Lung microvascular endothelial cell (primary cell): Measurements from ENCODE around the gene BDP1. TPM values are rescaled to one million over a fixed set of nuclear protein-coding genes. Genes with fewer than 3 reads are reported as not detected.
"Not testable (repeated sequence)": the region's sequence is repeated elsewhere in the genome, so short reads cannot be mapped to it uniquely, and the experiment has no call there.

Experiments
- DNase-seq, 2 donors: peaks; one replicate each; pipeline versions ENCODE4 v3.0.0 to v3.0.0-alpha.2; 2010; ENCODE audit warnings: low read depth in 2 of 2
- total RNA-seq: library from RNA; depleted of rRNA; stranded (reverse); fragments of >200 nt; gene quantifications from 2 replicates; pipeline ENCODE4 v1.2.1, GENCODE V29; 2014

Gene BDP1
- total RNA-seq, 1 donor from 2014 or later: 19.2 TPM

- peak; percentile 20 to 66 for DNase-seq
These were observed 15.7 kb downstream of the BDP1 start for GRCh38 chr5:71471193-71471592.

GRCh38 chr5:71475788-71476384 lies 20.4 kb downstream of the BDP1 start:
- DNase-seq: peak; percentile 40 to 45

GRCh38 chr5:71481441-71481840 lies 26.0 kb downstream of the BDP1 start:
- no peak for DNase-seq

- peak; percentile 26 to 78 for DNase-seq
These were observed 26.7 kb downstream of the BDP1 start for GRCh38 chr5:71482132-71482531.

GRCh38 chr5:71483355-71483754 lies 27.9 kb downstream of the BDP1 start:
- peak; percentile 39 to 82 for DNase-seq

GRCh38 chr5:71492817-71493615 lies 37.6 kb downstream of the BDP1 start:
- DNase-seq: no peak

- not testable (repeated sequence) for DNase-seq
These were observed 38.8 kb downstream of the BDP1 start for GRCh38 chr5:71494202-71494601.

GRCh38 chr5:71498756-71499155 lies 43.3 kb downstream of the BDP1 start:
- DNase-seq: not testable (repeated sequence)

- no peak for DNase-seq
These were observed 48.1 kb downstream of the BDP1 start for GRCh38 chr5:71503536-71503935.

- DNase-seq: no peak
These were observed 66.7 kb downstream of the BDP1 start for GRCh38 chr5:71522151-71522550.

GRCh38 chr5:71525611-71526010 lies 70.2 kb downstream of the BDP1 start:
- not testable (repeated sequence) for DNase-seq

- no peak for DNase-seq
These were observed 72.8 kb downstream of the BDP1 start for GRCh38 chr5:71528206-71528605.

GRCh38 chr5:71529682-71530081 lies 74.2 kb downstream of the BDP1 start:
- DNase-seq: no peak

- peak; percentile 1 to 10 for DNase-seq
These were observed 77.7 kb downstream of the BDP1 start for GRCh38 chr5:71533142-71533541.

- DNase-seq: peak; percentile 44 to 52
These were observed 78.2 kb downstream of the BDP1 start for GRCh38 chr5:71533615-71534014.

GRCh38 chr5:71537687-71538086 lies 82.2 kb downstream of the BDP1 start:
- DNase-seq: no peak

GRCh38 chr5:71550885-71551284 lies 95.4 kb downstream of the BDP1 start:
- not testable (repeated sequence) for DNase-seq

GRCh38 chr5:71551582-71551981 lies 96.1 kb downstream of the BDP1 start:
- DNase-seq: not testable (repeated sequence)

GRCh38 chr5:71552026-71552749 lies 96.7 kb downstream of the BDP1 start:
- DNase-seq: not testable (repeated sequence)

GRCh38 chr5:71563161-71563560 lies 107.7 kb downstream of the BDP1 start:
- DNase-seq: no peak

- peak in 1 of 2 donors; percentile 2 for DNase-seq
These were observed 109.4 kb downstream of the BDP1 start for GRCh38 chr5:71564895-71565294.
